ENCODE data around the gene RAD9A.

DNA sequence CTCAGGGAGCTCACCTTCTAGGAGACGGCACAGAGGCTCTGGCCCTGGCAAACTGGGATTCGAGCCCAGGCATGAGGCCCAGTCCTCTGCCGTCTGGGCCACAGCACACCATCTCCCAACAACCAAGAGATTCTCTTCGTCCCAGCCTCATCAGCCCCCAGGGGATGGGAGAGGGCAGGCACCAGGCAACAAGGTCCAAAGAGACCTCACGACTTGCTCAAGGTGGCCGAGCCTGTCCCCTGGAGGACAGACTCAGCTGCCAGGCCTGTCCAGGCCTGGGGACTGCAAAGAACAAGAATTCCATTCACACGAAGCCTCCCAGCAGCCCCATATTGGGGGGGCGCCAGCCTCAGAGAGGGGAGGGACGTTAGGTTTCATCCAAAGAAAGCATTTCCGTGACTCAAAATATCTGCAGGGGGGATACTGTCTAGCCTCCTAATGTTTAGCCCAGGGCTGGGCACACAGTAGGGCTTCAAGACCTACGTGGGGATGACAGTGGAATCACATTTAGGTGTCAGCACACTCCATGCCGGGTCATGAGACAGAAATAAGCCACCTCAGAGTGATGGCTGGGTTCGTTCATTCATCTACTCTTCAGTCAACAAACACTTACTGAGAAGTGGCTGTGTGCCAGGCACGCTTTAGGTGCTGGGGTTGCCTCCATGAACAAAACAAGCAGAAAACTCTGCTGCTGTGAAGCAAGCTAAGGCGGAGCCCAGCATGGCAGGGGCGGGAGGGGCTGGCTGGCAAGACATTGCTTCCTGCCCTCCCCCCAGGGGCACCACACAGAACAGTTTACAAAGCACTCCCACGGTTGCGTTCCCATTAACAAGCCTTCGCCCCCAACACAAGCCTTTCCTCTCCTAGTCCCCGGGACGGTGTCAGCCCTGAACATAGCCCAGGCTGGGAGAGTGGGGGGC, 24.9 kb downstream of the RAD9A start:
- TF ChIP-seq POLR2AphosphoS5 (IDR thresholded peaks at IDR 0.05) (no peak), POLR2A (IDR thresholded peaks at IDR 0.05) (no peak)
- TF ChIP-seq, protein P1, sequence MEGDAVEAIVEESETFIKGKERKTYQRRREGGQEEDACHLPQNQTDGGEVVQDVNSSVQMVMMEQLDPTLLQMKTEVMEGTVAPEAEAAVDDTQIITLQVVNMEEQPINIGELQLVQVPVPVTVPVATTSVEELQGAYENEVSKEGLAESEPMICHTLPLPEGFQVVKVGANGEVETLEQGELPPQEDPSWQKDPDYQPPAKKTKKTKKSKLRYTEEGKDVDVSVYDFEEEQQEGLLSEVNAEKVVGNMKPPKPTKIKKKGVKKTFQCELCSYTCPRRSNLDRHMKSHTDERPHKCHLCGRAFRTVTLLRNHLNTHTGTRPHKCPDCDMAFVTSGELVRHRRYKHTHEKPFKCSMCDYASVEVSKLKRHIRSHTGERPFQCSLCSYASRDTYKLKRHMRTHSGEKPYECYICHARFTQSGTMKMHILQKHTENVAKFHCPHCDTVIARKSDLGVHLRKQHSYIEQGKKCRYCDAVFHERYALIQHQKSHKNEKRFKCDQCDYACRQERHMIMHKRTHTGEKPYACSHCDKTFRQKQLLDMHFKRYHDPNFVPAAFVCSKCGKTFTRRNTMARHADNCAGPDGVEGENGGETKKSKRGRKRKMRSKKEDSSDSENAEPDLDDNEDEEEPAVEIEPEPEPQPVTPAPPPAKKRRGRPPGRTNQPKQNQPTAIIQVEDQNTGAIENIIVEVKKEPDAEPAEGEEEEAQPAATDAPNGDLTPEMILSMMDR (IDR thresholded peaks at IDR 0.05), result no peak

Data from prostate gland (tissue), 2 donors.